K562 (cell line): ENCODE measurements around the gene AAMP. TPM values are rescaled to one million over a fixed set of nuclear protein-coding genes. Genes with fewer than 3 reads are reported as not detected.

Experiments
- ATAC-seq: fragments of 200-7000 bp; cut with Tn5 transposase; 3 replicates; pipeline ENCODE4 v1.9.1; 2020; ENCODE audit warnings: moderate library complexity
- BruUV-seq: library from RNA; stranded (reverse); fragments of 400-500 nt; replicated peaks from 2 replicates; lab custom pipeline; 2021; lab: Mats Ljungman, UMichigan
- CTCF ChIA-PET: fragments of 300-600 bp; formaldehyde crosslinking; extraction: SDS; loops from one replicate; lab custom pipeline; 2021; ENCODE audit warnings: low intra/inter-chr PET ratio; lab: Yijun Ruan, JAX
- POLR2A ChIA-PET: fragments of 300-600, 350-650 bp; sonication (Branson Sonifier 250); formaldehyde crosslinking; extraction: SDS; loops from one replicate; lab custom pipeline; 2021; ENCODE audit warnings: antibody characterized with exemption, inconsistent platforms; lab: Yijun Ruan, JAX
- DNase-seq, 4 experiments: peaks; one replicate each; pipeline versions ENCODE4 v3.0.0 to v3.0.0-alpha.2; 2011 to 2018; ENCODE audit warnings: low spot score in 3 of 4, mixed read lengths in 3 of 4; ENCODE audit errors: extremely low read depth in 1 of 4
- FAIRE-seq: peaks from 2 replicates; lab custom pipeline; 2011; peaks lifted over from hg19 to GRCh38; lab: Jason Lieb, UNC
- H2AFZ ChIP-seq: 2 replicates; pipeline ENCODE4 v1.6.0; 2011; ENCODE audit warnings: low read depth, low read length, control low read depth, inconsistent platforms
- H3K27ac ChIP-seq: fragments of 200-600 bp; 3 replicates; pipeline ENCODE4 v1.8.0; 2011; ENCODE audit warnings: low read depth, mild to moderate bottlenecking, control low read depth, inconsistent platforms, low read length, moderate library complexity, mixed read lengths; ENCODE audit errors: extremely low read depth
- H3K27me3 ChIP-seq, 2 experiments: fragments of 300-600 bp in 1 of 2; 2 replicates in 1 of 2; 3 replicates in 1 of 2; pipeline versions ENCODE4 v1.6.0 to v1.8.0; 2011; ENCODE audit warnings: inconsistent platforms in 2 of 2, low read length in 2 of 2, mild to moderate bottlenecking in 1 of 2, mixed read lengths in 1 of 2, moderate library complexity in 1 of 2; ENCODE audit not compliant: control insufficient read depth in 2 of 2, insufficient read depth in 2 of 2
- H3K36me3 ChIP-seq: fragments of 300-600 bp; 3 replicates; pipeline ENCODE4 v1.8.0; 2011; ENCODE audit warnings: mild to moderate bottlenecking, low read length, inconsistent platforms; ENCODE audit not compliant: control insufficient read depth, insufficient read depth
- H3K4me1 ChIP-seq, 2 experiments: fragments of 200-600 bp in 1 of 2; replicated peaks in 1 of 2; 2 replicates in 1 of 2; 3 replicates in 1 of 2; pipeline versions ENCODE4 v1.5.1 to v1.8.0; 2011; ENCODE audit warnings: inconsistent platforms in 2 of 2, low read length in 2 of 2, mild to moderate bottlenecking in 1 of 2, mixed read lengths in 1 of 2, moderate library complexity in 1 of 2; ENCODE audit not compliant: control insufficient read depth in 2 of 2, insufficient read depth in 2 of 2
- H3K4me2 ChIP-seq: 2 replicates; pipeline ENCODE4 v1.6.1; 2011; ENCODE audit warnings: low read length, control low read depth, inconsistent platforms, mixed read lengths; ENCODE audit not compliant: insufficient read depth
- H3K4me3 ChIP-seq: fragments of 200-600 bp; sonication (generic), shearing (Covaris generic); 2 replicates; pipeline ENCODE4 v1.5.1; 2016; ENCODE audit warnings: control low read depth, inconsistent platforms
- H3K79me2 ChIP-seq: fragments of 200-600 bp; 3 replicates; pipeline ENCODE4 v1.8.0; 2011; ENCODE audit warnings: low read length, inconsistent platforms; ENCODE audit not compliant: control insufficient read depth, insufficient read depth
- H3K9ac ChIP-seq, 2 experiments: 2 replicates each; pipeline versions ENCODE4 v1.6.0 to v1.6.1; 2011; ENCODE audit warnings: low read depth in 2 of 2, low read length in 2 of 2, control low read depth in 1 of 2, inconsistent platforms in 1 of 2, mild to moderate bottlenecking in 1 of 2, mixed read lengths in 1 of 2; ENCODE audit not compliant: insufficient read depth in 1 of 2
- H3K9me1 ChIP-seq: one replicate; pipeline ENCODE4 v1.6.0; 2011; ENCODE audit warnings: inconsistent platforms, mild to moderate bottlenecking, low read length, moderate library complexity; ENCODE audit not compliant: control insufficient read depth, insufficient read depth
- H3K9me3 ChIP-seq: replicated peaks from 2 replicates; pipeline ENCODE4 v1.5.1; 2011; ENCODE audit warnings: low read depth, low read length, inconsistent platforms; ENCODE audit not compliant: control insufficient read depth, insufficient read depth
- H4K20me1 ChIP-seq: replicated peaks from 2 replicates; pipeline ENCODE4 v1.6.1; 2011; ENCODE audit warnings: low read length, inconsistent platforms, mixed read lengths; ENCODE audit not compliant: control insufficient read depth, insufficient read depth
- E2F3 ChIP-seq: fragments of 250-450 bp; sonication (Bioruptor Pico); IDR thresholded peaks from 2 replicates; pipeline ENCODE4 v1.4.0; 2020; ENCODE audit warnings: mild to moderate bottlenecking
- JUN ChIP-seq, 2 experiments: sonication (generic) in 1 of 2; formaldehyde crosslinking in 1 of 2; IDR thresholded peaks; 2 replicates each; pipeline versions ENCODE4 v1.6.1 to v1.8.0; 2012 to 2022; ENCODE audit warnings: borderline replicate concordance in 2 of 2, mild to moderate bottlenecking in 2 of 2, improper control_type of control experiment in 1 of 2, low read depth in 1 of 2, low read length in 1 of 2, missing genetic modification reagents in 1 of 2
- KHSRP ChIP-seq: fragments of 450-650 bp; IDR thresholded peaks from 2 replicates; pipeline ENCODE4 v1.6.1; 2017
- WGBS: fragments of 100-300 bp; shearing (Covaris generic); methylation state at CpG from one replicate; pipeline ENCODE4 v1.1.6; 2016; ENCODE audit warnings: low coverage, mixed read lengths; ENCODE audit not compliant: insufficient coverage; ENCODE audit errors: missing lambda C conversion rate; 5-methylcytosine and 5-hydroxymethylcytosine counted together
- in situ Hi-C: fragments of 300-500 bp; cut with MboI; formaldehyde crosslinking; loops from 4 replicates; pipeline ENCODE4 v1.15.0; 2018; ENCODE audit warnings: inconsistent platforms, mixed read lengths
- intact Hi-C: fragments of 100-400 bp; cut with micrococcal nuclease; formaldehyde crosslinking; loops from 2 replicates; pipeline ENCODE4 v1.14.2; 2022
- polyA plus RNA-seq, 8 experiments: library from polyadenylated mRNA; depleted of rRNA in 4 of 8; stranded (reverse) in 5 of 8; unstranded in 3 of 8; fragments of >200 nt; fragmentation: Nextera tagmentation in 2 of 8; fragmentation: Illumina TruSeq in 1 of 8; extraction: Ambion mirVana in 2 of 8; extraction: Trizol in 1 of 8; gene quantifications; 2 replicates each; pipeline versions ENCODE4 v1.2.1 to v1.2.3, GENCODE V29; 2011 to 2014; ENCODE audit warnings: inconsistent platforms in 1 of 8, missing spikeins in 1 of 8
- total RNA-seq, 7 experiments: library from RNA; depleted of rRNA in 6 of 7; stranded (reverse); fragments of >200 nt in 6 of 7; fragmentation: Illumina TruSeq in 2 of 7; extraction: Trizol in 2 of 7; gene quantifications; 2 replicates each; pipeline versions ENCODE4 v1.2.1 to v1.2.3, GENCODE V29; 2011 to 2021; ENCODE audit warnings: low replicate concordance in 1 of 7

The AAMP gene
- total and polyA plus RNA-seq, 9 of the 15 experiments (the other 6 are each of a cell fraction or from before 2014, with no cell fraction given) = 5.7 to 197 (median 94.1) TPM

DNA sequence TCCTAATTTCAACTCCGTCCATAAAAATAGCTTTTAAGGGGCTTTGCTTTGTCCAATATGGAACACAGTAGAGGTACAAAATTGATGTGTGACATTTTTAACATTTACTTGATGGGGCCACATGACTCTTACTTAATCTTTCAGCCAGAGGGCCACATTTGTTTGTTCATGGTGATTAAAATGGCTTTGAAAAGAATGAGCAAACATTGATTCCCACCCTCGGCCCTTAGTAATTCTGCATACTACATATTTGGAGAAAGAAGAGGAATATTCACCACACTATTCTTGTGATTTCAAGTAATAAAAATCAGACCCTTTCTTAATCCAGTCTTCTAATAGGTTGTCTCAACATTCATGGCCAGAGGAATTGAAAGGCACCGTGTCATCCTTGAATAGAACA is 35.4 kb downstream of the AAMP start:
- intact Hi-C loops = no loop called here
- Histone ChIP-seq H2AFZ (no peak overlapping the region), H3K36me3 (peaks cover 80% of the 10 kb centered on the region), H3K27ac (no peak overlapping the region), H3K9ac (no peak overlapping the region), H3K4me3 (no peak overlapping the region), H4K20me1 (no peaks in the 10 kb centered on the region), H3K27me3 (no peaks in the 10 kb centered on the region), H3K9me1 (no peaks in the 10 kb centered on the region), H3K9me3 (no peaks in the 10 kb centered on the region), H3K4me2 (no peak overlapping the region), H3K4me1 (no peaks in the 10 kb centered on the region; a peak in 1 of 5 replicates), H3K79me2 (no peaks in the 10 kb centered on the region)
- BruUV-seq = TSS peak; percentile 12
- ATAC-seq (no peak), FAIRE-seq (no peak), DNase-seq (no peak)
- 56% methylated on average over 3 of the region's 3 CpGs for WGBS
- CTCF ChIA-PET = no interaction called here
- TF ChIP-seq KHSRP = no peak
- in situ Hi-C loops = no loop called here
- POLR2A ChIA-PET = interaction anchor here (0.7 to 2.0 kb wide), 2 partner anchors 13 to 16 kb away, joined by 3 to 8 read pairs; no protein-coding TSS in a partner anchor

DNA sequence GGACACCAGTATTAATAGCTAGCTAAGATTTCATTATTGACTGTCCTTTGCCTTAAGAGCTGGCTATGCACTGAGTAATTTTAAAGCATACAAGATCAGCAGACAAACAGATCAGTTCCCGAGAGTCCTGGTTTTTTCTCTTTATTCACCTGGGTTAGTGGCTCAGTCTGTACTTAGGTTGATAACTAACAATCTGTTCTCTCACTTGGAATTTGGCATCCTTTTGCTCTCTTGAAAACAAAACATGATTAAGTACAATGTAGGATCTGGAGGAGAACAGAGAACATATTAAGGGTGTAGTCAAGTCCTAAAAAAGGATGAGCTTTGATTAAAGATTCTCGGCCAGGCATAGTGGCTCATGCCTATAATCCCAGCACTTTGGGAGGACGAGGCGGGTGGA is 36.4 kb downstream of the AAMP start:
- no peak overlapping the region for H3K27ac ChIP-seq
- no peaks in the 10 kb centered on the region for H3K9me3 ChIP-seq
- 92% methylated on average over 4 of the region's 4 CpGs for WGBS
- H3K9me1 ChIP-seq = no peaks in the 10 kb centered on the region
- DNase-seq = no peak
- H3K9ac ChIP-seq = no peak overlapping the region
- no peak overlapping the region for H3K4me3 ChIP-seq
- H2AFZ ChIP-seq = no peak overlapping the region
- FAIRE-seq = peak; percentile 26
- CTCF ChIA-PET = no interaction called here
- H3K4me1 ChIP-seq = no peaks in the 10 kb centered on the region; a peak in 1 of 5 replicates
- TF ChIP-seq E2F3 (CRISPR knock-in tag) (no peak), JUN (IDR thresholded peaks at IDR 0.05; ENCODE audit: borderline replicate concordance, low read depth, low read length) (no peak), JUN (CRISPR knock-in tag; IDR thresholded peaks at IDR 0.05; ENCODE audit: borderline replicate concordance) (no peak)
- no peaks in the 10 kb centered on the region for H3K79me2 ChIP-seq
- in situ Hi-C loops (no loop called here), intact Hi-C loops (no loop called here)
- BruUV-seq = no TSS peak
- POLR2A ChIA-PET = interaction anchor here (0.7 to 2.0 kb wide), 3 partner anchors 8 to 757 kb away, joined by 3 to 8 read pairs (median 3); no protein-coding TSS in a partner anchor
- peaks cover 79% of the 10 kb centered on the region for H3K36me3 ChIP-seq
- H3K4me2 ChIP-seq = no peak overlapping the region
- H4K20me1 ChIP-seq = no peaks in the 10 kb centered on the region
- H3K27me3 ChIP-seq = no peaks in the 10 kb centered on the region
- no peak for ATAC-seq
